ENCODE results near the gene TMEM125.

The TMEM125 gene

DNA sequence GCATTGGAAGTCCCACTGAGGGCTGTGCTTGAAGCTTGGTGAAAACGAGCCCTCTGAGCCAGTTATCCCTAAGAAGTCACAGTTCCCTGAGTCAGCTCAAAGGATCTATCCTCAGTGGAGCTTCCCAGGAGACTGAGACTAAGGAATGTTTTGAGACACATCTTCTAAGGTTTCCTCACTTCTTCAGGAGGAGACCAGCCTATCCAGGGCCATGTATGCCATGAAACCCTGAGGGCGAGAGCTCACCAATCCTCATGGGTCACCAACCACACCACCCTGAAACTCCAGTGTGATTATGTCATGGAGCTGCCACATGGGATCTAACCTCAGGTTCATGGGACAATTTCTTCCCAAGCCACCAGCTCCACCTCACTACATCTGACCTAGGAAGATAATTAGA lies 23.4 kb downstream of the TMEM125 start:
- Histone ChIP-seq H3K27me3 (ENCODE audit: insufficient read depth, poor library complexity, severe bottlenecking) (no peaks in the 10 kb centered on the region), H3K27ac (ENCODE audit: poor library complexity, severe bottlenecking) (no peak overlapping the region), H3K36me3 (ENCODE audit: low read depth) (no peaks in the 10 kb centered on the region), H3K4me3 (ENCODE audit: severe bottlenecking) (no peak overlapping the region), H3K4me1 (ENCODE audit: insufficient read depth, poor library complexity, severe bottlenecking) (peaks cover 7% of the 10 kb centered on the region), H3K9me3 (ENCODE audit: severe bottlenecking) (no peaks in the 10 kb centered on the region)
- ATAC-seq (ENCODE audit: low read depth), result no peak
- DNase-seq (ENCODE audit: low spot score), result no peak
- TF ChIP-seq, protein P1, sequence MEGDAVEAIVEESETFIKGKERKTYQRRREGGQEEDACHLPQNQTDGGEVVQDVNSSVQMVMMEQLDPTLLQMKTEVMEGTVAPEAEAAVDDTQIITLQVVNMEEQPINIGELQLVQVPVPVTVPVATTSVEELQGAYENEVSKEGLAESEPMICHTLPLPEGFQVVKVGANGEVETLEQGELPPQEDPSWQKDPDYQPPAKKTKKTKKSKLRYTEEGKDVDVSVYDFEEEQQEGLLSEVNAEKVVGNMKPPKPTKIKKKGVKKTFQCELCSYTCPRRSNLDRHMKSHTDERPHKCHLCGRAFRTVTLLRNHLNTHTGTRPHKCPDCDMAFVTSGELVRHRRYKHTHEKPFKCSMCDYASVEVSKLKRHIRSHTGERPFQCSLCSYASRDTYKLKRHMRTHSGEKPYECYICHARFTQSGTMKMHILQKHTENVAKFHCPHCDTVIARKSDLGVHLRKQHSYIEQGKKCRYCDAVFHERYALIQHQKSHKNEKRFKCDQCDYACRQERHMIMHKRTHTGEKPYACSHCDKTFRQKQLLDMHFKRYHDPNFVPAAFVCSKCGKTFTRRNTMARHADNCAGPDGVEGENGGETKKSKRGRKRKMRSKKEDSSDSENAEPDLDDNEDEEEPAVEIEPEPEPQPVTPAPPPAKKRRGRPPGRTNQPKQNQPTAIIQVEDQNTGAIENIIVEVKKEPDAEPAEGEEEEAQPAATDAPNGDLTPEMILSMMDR (IDR thresholded peaks at IDR 0.05; ENCODE audit: poor library complexity, severe bottlenecking), result no peak

DNA sequence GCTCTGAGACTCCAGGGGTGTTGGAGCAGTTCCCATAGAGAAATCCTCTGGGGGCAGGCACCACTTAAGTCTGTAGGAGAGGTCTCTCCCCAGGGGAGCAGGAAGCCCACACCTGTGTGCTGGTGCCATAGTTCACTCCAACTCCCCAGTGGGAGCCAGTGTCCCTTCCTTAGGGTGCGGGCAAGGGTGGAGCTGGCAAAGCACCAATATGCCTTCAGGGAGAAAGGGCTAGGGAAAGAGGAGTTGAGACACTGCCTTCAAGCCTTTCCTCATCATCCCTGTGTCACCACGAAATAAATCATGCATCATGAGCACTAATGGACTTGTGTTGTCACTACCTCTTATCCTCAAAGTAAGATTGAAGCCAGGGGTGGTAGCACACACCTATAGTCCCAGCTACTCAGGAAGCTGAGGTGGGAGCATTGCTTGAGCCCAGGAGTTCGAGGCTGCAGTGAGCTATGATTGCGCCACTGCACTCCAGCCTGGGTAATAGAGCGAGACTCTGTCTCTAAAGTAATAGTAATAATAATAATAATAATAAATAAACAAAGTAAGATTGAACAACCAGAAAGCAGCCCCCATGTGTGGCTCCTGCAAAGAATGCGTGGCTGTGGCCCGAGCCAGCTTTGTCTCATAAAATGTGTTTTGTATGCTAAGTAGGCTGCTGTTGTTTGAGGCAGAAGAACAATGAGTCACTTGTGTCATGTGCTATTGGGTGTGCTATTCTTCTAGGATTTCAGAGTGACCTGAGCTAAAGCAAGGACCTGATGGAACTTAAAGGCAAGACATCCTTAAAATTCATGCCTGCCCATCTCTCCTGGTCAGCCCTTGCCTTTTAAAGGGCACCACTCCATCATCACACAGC lies 24.3 kb downstream of the TMEM125 start:
- Histone ChIP-seq H3K36me3 (ENCODE audit: low read depth) (no peaks in the 10 kb centered on the region), H3K9me3 (ENCODE audit: severe bottlenecking) (no peaks in the 10 kb centered on the region), H3K27ac (ENCODE audit: poor library complexity, severe bottlenecking) (no peak overlapping the region), H3K4me1 (ENCODE audit: insufficient read depth, poor library complexity, severe bottlenecking) (peaks cover 7% of the 10 kb centered on the region), H3K4me3 (ENCODE audit: severe bottlenecking) (no peak overlapping the region), H3K27me3 (ENCODE audit: insufficient read depth, poor library complexity, severe bottlenecking) (no peaks in the 10 kb centered on the region)
- ATAC-seq (ENCODE audit: low read depth) (peak; percentile 70), DNase-seq (ENCODE audit: low spot score) (no peak)
- TF ChIP-seq, protein P1 (IDR thresholded peaks at IDR 0.05; ENCODE audit: poor library complexity, severe bottlenecking), result no peak

- Histone ChIP-seq H3K27me3 (ENCODE audit: insufficient read depth, poor library complexity, severe bottlenecking) (no peaks in the 10 kb centered on the region), H3K36me3 (ENCODE audit: low read depth) (no peaks in the 10 kb centered on the region), H3K9me3 (ENCODE audit: severe bottlenecking) (no peaks in the 10 kb centered on the region), H3K4me3 (ENCODE audit: severe bottlenecking) (no peak overlapping the region), H3K4me1 (ENCODE audit: insufficient read depth, poor library complexity, severe bottlenecking) (peaks cover 7% of the 10 kb centered on the region), H3K27ac (ENCODE audit: poor library complexity, severe bottlenecking) (no peak overlapping the region)
- ATAC-seq (ENCODE audit: low read depth) (no peak), DNase-seq (ENCODE audit: low spot score) (no peak)
- TF ChIP-seq, protein P1 (IDR thresholded peaks at IDR 0.05; ENCODE audit: poor library complexity, severe bottlenecking), result no peak
Observed at GRCh38 chr1:43294761-43295160, 25.0 kb downstream of the TMEM125 start.

GRCh38 chr1:43296207-43296606 lies 26.4 kb downstream of the TMEM125 start:
- ATAC-seq (ENCODE audit: low read depth) (no peak), DNase-seq (ENCODE audit: low spot score) (no peak)
- no peaks in the 10 kb centered on the region for H3K36me3 ChIP-seq (ENCODE audit: low read depth)
- H3K9me3 ChIP-seq (ENCODE audit: severe bottlenecking), result no peaks in the 10 kb centered on the region
- no peaks in the 10 kb centered on the region for H3K27me3 ChIP-seq (ENCODE audit: insufficient read depth, poor library complexity, severe bottlenecking)
- no peak overlapping the region for H3K27ac ChIP-seq (ENCODE audit: poor library complexity, severe bottlenecking)
- peaks cover 7% of the 10 kb centered on the region for H3K4me1 ChIP-seq (ENCODE audit: insufficient read depth, poor library complexity, severe bottlenecking)
- H3K4me3 ChIP-seq (ENCODE audit: severe bottlenecking), result no peak overlapping the region
- TF ChIP-seq, protein P1 (IDR thresholded peaks at IDR 0.05; ENCODE audit: poor library complexity, severe bottlenecking), result no peak

DNA sequence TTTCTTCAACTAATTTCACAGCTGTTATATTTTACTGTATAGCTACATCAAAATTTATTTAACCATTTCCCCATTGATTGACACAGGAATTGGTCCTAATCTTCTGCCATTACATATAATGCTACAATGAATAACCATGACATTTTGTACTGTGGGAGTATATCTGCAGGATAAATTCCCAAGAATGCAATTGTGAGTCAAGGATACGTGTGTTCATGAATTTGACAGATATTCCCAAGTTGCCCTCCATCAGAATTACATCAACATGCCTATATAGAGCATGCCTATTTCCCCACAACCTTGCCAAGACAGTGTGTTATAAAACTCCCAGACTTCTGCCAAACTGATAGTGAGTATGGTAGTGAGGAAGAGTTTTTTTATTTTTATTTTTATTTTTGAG lies 28.3 kb downstream of the TMEM125 start:
- TF ChIP-seq, protein P1 (IDR thresholded peaks at IDR 0.05; ENCODE audit: poor library complexity, severe bottlenecking), result no peak
- H3K4me1 ChIP-seq (ENCODE audit: insufficient read depth, poor library complexity, severe bottlenecking), result peaks cover 7% of the 10 kb centered on the region
- no peaks in the 10 kb centered on the region for H3K27me3 ChIP-seq (ENCODE audit: insufficient read depth, poor library complexity, severe bottlenecking)
- DNase-seq (ENCODE audit: low spot score) (no peak), ATAC-seq (ENCODE audit: low read depth) (no peak)
- no peaks in the 10 kb centered on the region for H3K36me3 ChIP-seq (ENCODE audit: low read depth)
- no peak overlapping the region for H3K4me3 ChIP-seq (ENCODE audit: severe bottlenecking)
- H3K27ac ChIP-seq (ENCODE audit: poor library complexity, severe bottlenecking), result no peak overlapping the region
- no peaks in the 10 kb centered on the region for H3K9me3 ChIP-seq (ENCODE audit: severe bottlenecking)
